ENCODE results near the gene MYO1B. TPM values are rescaled to one million over a fixed set of nuclear protein-coding genes. Genes with fewer than 3 reads are reported as not detected.

Gene MYO1B
- total RNA-seq, 1 experiment from 2014 or later, result 37.8 TPM

- H3K4me3 ChIP-seq (ENCODE audit: low read depth, low read length, poor library complexity, severe bottlenecking), result no peak overlapping the region
- intact Hi-C loops (cut with micrococcal nuclease; ENCODE audit: unreplicated experiment), result no loop called here
- ChIA-PET POLR2A (ENCODE audit: low non-redundant PET) (no interaction called here), CTCF (no interaction called here)
- H3K9me3 ChIP-seq (ENCODE audit: low read depth, low read length, poor library complexity, severe bottlenecking), result no peaks in the 10 kb centered on the region
- H3K36me3 ChIP-seq (ENCODE audit: insufficient read depth, low read length, poor library complexity, severe bottlenecking), result no peaks in the 10 kb centered on the region
- H3K4me1 ChIP-seq (ENCODE audit: insufficient read depth, low read length, poor library complexity, severe bottlenecking), result peaks cover 37% of the 10 kb centered on the region
- no TSS peak for BruUV-seq (replicated peaks)
- DNase-seq (ENCODE audit: low spot score), result peak; percentile 92
- no peak for TF ChIP-seq EZH2 (IDR thresholded peaks at IDR 0.05; ENCODE audit: borderline replicate concordance, low read depth, low read length, poor library complexity, severe bottlenecking)
- TF ChIP-seq CTCF (conservative IDR thresholded peaks at IDR 0.05; ENCODE audit: low read depth, low read length), result no peak
- H3K27ac ChIP-seq (ENCODE audit: low read depth, low read length, poor library complexity, severe bottlenecking), result peak overlapping the region; percentile 32
- H3K27me3 ChIP-seq (replicated peaks; ENCODE audit: insufficient read depth, low read depth, low read length, poor library complexity), result no peaks in the 10 kb centered on the region
Measured at GRCh38 chr2:191376981-191377629, 131.9 kb downstream of the MYO1B start.

GRCh38 chr2:191379375-191379774 lies 134.2 kb downstream of the MYO1B start:
- no peak for TF ChIP-seq CTCF (conservative IDR thresholded peaks at IDR 0.05; ENCODE audit: low read depth, low read length)
- no peak for TF ChIP-seq EZH2 (IDR thresholded peaks at IDR 0.05; ENCODE audit: borderline replicate concordance, low read depth, low read length, poor library complexity, severe bottlenecking)
- POLR2A ChIA-PET (ENCODE audit: low non-redundant PET), result no interaction called here
- DNase-seq (ENCODE audit: low spot score), result no peak
- Histone ChIP-seq H3K36me3 (ENCODE audit: insufficient read depth, low read length, poor library complexity, severe bottlenecking) (no peaks in the 10 kb centered on the region), H3K4me1 (ENCODE audit: insufficient read depth, low read length, poor library complexity, severe bottlenecking) (peaks cover 37% of the 10 kb centered on the region), H3K9me3 (ENCODE audit: low read depth, low read length, poor library complexity, severe bottlenecking) (no peaks in the 10 kb centered on the region), H3K27me3 (replicated peaks; ENCODE audit: insufficient read depth, low read depth, low read length, poor library complexity) (no peaks in the 10 kb centered on the region), H3K27ac (ENCODE audit: low read depth, low read length, poor library complexity, severe bottlenecking) (no peak overlapping the region), H3K4me3 (ENCODE audit: low read depth, low read length, poor library complexity, severe bottlenecking) (no peak overlapping the region)
- no TSS peak for BruUV-seq (replicated peaks)
- intact Hi-C loops (cut with micrococcal nuclease; ENCODE audit: unreplicated experiment), result no loop called here
- CTCF ChIA-PET, result no interaction called here

- BruUV-seq (replicated peaks), result no TSS peak
- Histone ChIP-seq H3K36me3 (ENCODE audit: insufficient read depth, low read length, poor library complexity, severe bottlenecking) (no peaks in the 10 kb centered on the region), H3K4me3 (ENCODE audit: low read depth, low read length, poor library complexity, severe bottlenecking) (no peak overlapping the region), H3K9me3 (ENCODE audit: low read depth, low read length, poor library complexity, severe bottlenecking) (no peaks in the 10 kb centered on the region), H3K27me3 (replicated peaks; ENCODE audit: insufficient read depth, low read depth, low read length, poor library complexity) (no peaks in the 10 kb centered on the region), H3K4me1 (ENCODE audit: insufficient read depth, low read length, poor library complexity, severe bottlenecking) (peaks cover 19% of the 10 kb centered on the region), H3K27ac (ENCODE audit: low read depth, low read length, poor library complexity, severe bottlenecking) (no peak overlapping the region)
- CTCF ChIA-PET, result no interaction called here
- intact Hi-C loops (cut with micrococcal nuclease; ENCODE audit: unreplicated experiment), result no loop called here
- DNase-seq (ENCODE audit: low spot score), result no peak
- no peak for TF ChIP-seq EZH2 (IDR thresholded peaks at IDR 0.05; ENCODE audit: borderline replicate concordance, low read depth, low read length, poor library complexity, severe bottlenecking)
- TF ChIP-seq CTCF (conservative IDR thresholded peaks at IDR 0.05; ENCODE audit: low read depth, low read length), result no peak
- POLR2A ChIA-PET (ENCODE audit: low non-redundant PET), result no interaction called here
Measured at GRCh38 chr2:191382801-191383200, 137.6 kb downstream of the MYO1B start.

Data from A673 (cell line).